CD4-positive, CD25-positive, alpha-beta regulatory T cell (primary cell): ENCODE data around the gene DTX3L. TPM values are rescaled to one million over a fixed set of nuclear protein-coding genes. Genes with fewer than 3 reads are reported as not detected.
"Not testable (repeated sequence)": the region's sequence is repeated elsewhere in the genome, so short reads cannot be mapped to it uniquely, and the experiment has no call there.

ENCODE experiments used
- ATAC-seq, 2 donors: fragments of 150-1000 bp; cut with Tn5 transposase; one replicate each; pipeline ENCODE4 v1.10.0; 2021; ENCODE audit warnings: low read depth in 2 of 2, moderate number of reproducible peaks in 2 of 2, moderate library complexity in 1 of 2
- DNase-seq, 3 donors: peaks; one replicate each; pipeline versions ENCODE4 v3.0.0 to v3.0.0-alpha.2; 2012 to 2022; ENCODE audit warnings: mixed read lengths in 1 of 3
- H3K27ac ChIP-seq: one replicate; pipeline ENCODE4 v1.7.0; 2013; ENCODE audit warnings: mild to moderate bottlenecking, low read length; ENCODE audit not compliant: insufficient read depth, poor library complexity, severe bottlenecking
- H3K27me3 ChIP-seq: one replicate; pipeline ENCODE4 v1.7.0; 2013; ENCODE audit warnings: low read length; ENCODE audit not compliant: control insufficient read depth, insufficient read depth
- H3K36me3 ChIP-seq: one replicate; pipeline ENCODE4 v1.7.0; 2013; ENCODE audit warnings: mild to moderate bottlenecking, low read length, moderate library complexity; ENCODE audit not compliant: control insufficient read depth, insufficient read depth
- H3K4me1 ChIP-seq: 2 replicates; pipeline ENCODE4 v1.7.0; 2013; ENCODE audit warnings: mild to moderate bottlenecking, low read length; ENCODE audit not compliant: insufficient read depth, control insufficient read depth, poor library complexity, severe bottlenecking
- H3K4me3 ChIP-seq: one replicate; pipeline ENCODE4 v1.7.0; 2013; ENCODE audit warnings: low read depth, mild to moderate bottlenecking, low read length, moderate library complexity
- H3K9me3 ChIP-seq, 2 experiments: 1 replicate in 1 of 2; 2 replicates in 1 of 2; pipeline ENCODE4 v1.7.0; 2013; ENCODE audit warnings: low read length in 2 of 2, mild to moderate bottlenecking in 1 of 2, moderate library complexity in 1 of 2; ENCODE audit not compliant: control insufficient read depth in 2 of 2
- H3K27ac Mint-ChIP-seq, 3 donors: one replicate each; pipeline ENCODE4 v1.8.0; 2020 to 2022; ENCODE audit warnings: mild to moderate bottlenecking in 3 of 3, mixed read lengths in 3 of 3, moderate library complexity in 2 of 3
- H3K27me3 Mint-ChIP-seq: one replicate; pipeline ENCODE4 v1.8.0; 2022; ENCODE audit warnings: mild to moderate bottlenecking, mixed read lengths
- H3K36me3 Mint-ChIP-seq: one replicate; pipeline ENCODE4 v1.8.0; 2020; ENCODE audit warnings: mixed read lengths
- H3K4me1 Mint-ChIP-seq, 4 donors: one replicate each; pipeline ENCODE4 v1.8.0; 2020 to 2022; ENCODE audit warnings: mixed read lengths in 4 of 4, mild to moderate bottlenecking in 1 of 4
- H3K4me3 Mint-ChIP-seq, 4 donors: one replicate each; pipeline ENCODE4 v1.8.0; 2020 to 2022; ENCODE audit warnings: mild to moderate bottlenecking in 4 of 4, mixed read lengths in 4 of 4, moderate library complexity in 3 of 4
- H3K9me3 Mint-ChIP-seq, 7 donors: one replicate each; pipeline ENCODE4 v1.8.0; 2020 to 2022; ENCODE audit warnings: mixed read lengths in 7 of 7, mild to moderate bottlenecking in 3 of 7, moderate library complexity in 2 of 7
- polyA plus RNA-seq, 4 donors: library from polyadenylated mRNA; unstranded; fragments of 300-500 nt; fragmentation: Illumina TruSeq; gene quantifications; one replicate each; pipeline ENCODE4 v1.2.3, GENCODE V29; 2021
- total RNA-seq: library from RNA; stranded (reverse); gene quantifications from one replicate; pipeline ENCODE4 v1.2.3, GENCODE V29; 2022

DTX3L gene
- total and polyA plus RNA-seq, 5 donors from 2014 or later, result 25.9 to 48.0 (median 29.7) TPM

- Mint-ChIP-seq H3K36me3 (peaks cover 27% of the 10 kb centered on the region), H3K4me1 (peaks cover 27 to 70% (median 59%) of the 10 kb centered on the region in 4 donors), H3K27me3 (no peaks in the 10 kb centered on the region), H3K4me3 (peak overlapping the region; percentile 89 to 99 (median 98)), H3K27ac (peak overlapping the region; percentile 91 to 99 (median 95)), H3K9me3 (no peaks in the 10 kb centered on the region)
- ATAC-seq (no peak), DNase-seq (peak in 1 of 3 donors; percentile 16)
- H3K36me3 ChIP-seq, result peaks cover 36% of the 10 kb centered on the region
- no peaks in the 10 kb centered on the region for H3K27me3 ChIP-seq
- H3K4me1 ChIP-seq, result peaks cover 51% of the 10 kb centered on the region
- no peaks in the 10 kb centered on the region for H3K9me3 ChIP-seq
- peak overlapping the region; percentile 97 for H3K4me3 ChIP-seq
- H3K27ac ChIP-seq, result peak overlapping the region; percentile 81
Observed at GRCh38 chr3:122562923-122563716, 1.0 kb upstream of the DTX3L start.

- ATAC-seq (no peak), DNase-seq (peak in 1 of 3 donors; percentile 41)
- Mint-ChIP-seq H3K36me3 (peaks cover 29% of the 10 kb centered on the region), H3K4me3 (peak overlapping the region; percentile 89 to 99 (median 98)), H3K27ac (peak overlapping the region; percentile 91 to 99 (median 95)), H3K4me1 (peaks cover 32 to 76% (median 64%) of the 10 kb centered on the region in 4 donors), H3K27me3 (no peaks in the 10 kb centered on the region), H3K9me3 (no peaks in the 10 kb centered on the region)
- Histone ChIP-seq H3K27ac (peak overlapping the region; percentile 81), H3K4me3 (peak overlapping the region; percentile 97), H3K9me3 (no peaks in the 10 kb centered on the region), H3K27me3 (no peaks in the 10 kb centered on the region), H3K36me3 (peaks cover 36% of the 10 kb centered on the region), H3K4me1 (peaks cover 51% of the 10 kb centered on the region)
Observed at GRCh38 chr3:122563717-122564025, 467 bp upstream of the DTX3L start.

- Mint-ChIP-seq H3K36me3 (peaks cover 45% of the 10 kb centered on the region), H3K4me1 (peaks cover 39 to 76% (median 59%) of the 10 kb centered on the region in 4 donors), H3K27ac (peak overlapping the region; percentile 55 to 95 (median 84)), H3K4me3 (peak overlapping the region in 3 of 4 donors; percentile 18 to 97 (median 61))
- ATAC-seq, H3K4me3 ChIP-seq, DNase-seq, H3K27me3 Mint-ChIP-seq, H3K9me3 ChIP-seq, H3K27me3 ChIP-seq, H3K9me3 Mint-ChIP-seq: not testable (repeated sequence)
- H3K4me1 ChIP-seq, result peaks cover 37% of the 10 kb centered on the region
- peak overlapping the region; percentile 42 for H3K27ac ChIP-seq
- H3K36me3 ChIP-seq, result peaks cover 58% of the 10 kb centered on the region
Observed at GRCh38 chr3:122568131-122568530, 4.0 kb downstream of the DTX3L start.

- peak overlapping the region; percentile 42 for H3K27ac ChIP-seq
- no peaks in the 10 kb centered on the region for H3K27me3 ChIP-seq
- H3K4me3 Mint-ChIP-seq, result peak overlapping the region in 3 of 4 donors; percentile 15 to 41 (median 18)
Observed at GRCh38 chr3:122568755-122569154, 4.6 kb downstream of the DTX3L start.

GRCh38 chr3:122572940-122573412, 8.8 kb downstream of the DTX3L start:
- Histone ChIP-seq H3K36me3 (peaks cover 42% of the 10 kb centered on the region), H3K27me3 (no peaks in the 10 kb centered on the region), H3K27ac (no peak overlapping the region), H3K9me3 (no peaks in the 10 kb centered on the region), H3K4me1 (peaks cover 25% of the 10 kb centered on the region), H3K4me3 (peak overlapping the region; percentile 21)
- Mint-ChIP-seq H3K36me3 (peaks cover 33% of the 10 kb centered on the region), H3K4me3 (peak overlapping the region in 2 of 4 donors; percentile 15 to 74), H3K9me3 (no peaks in the 10 kb centered on the region), H3K27ac (peak overlapping the region; percentile 76 to 90 (median 88)), H3K4me1 (peaks cover 30 to 67% (median 50%) of the 10 kb centered on the region in 4 donors), H3K27me3 (no peaks in the 10 kb centered on the region)
- peak in 1 of 3 donors; percentile 73 for DNase-seq
- peak; percentile 55 to 66 for ATAC-seq

More at GRCh38 chr3:122568755-122569154, 4.6 kb downstream of the DTX3L start:
- Histone ChIP-seq H3K36me3 (peaks cover 58% of the 10 kb centered on the region), H3K4me1 (peaks cover 32% of the 10 kb centered on the region), H3K4me3 (no peak overlapping the region), H3K9me3 (no peaks in the 10 kb centered on the region)
- Mint-ChIP-seq H3K27ac (peak overlapping the region; percentile 55 to 95 (median 84)), H3K9me3 (no peaks in the 10 kb centered on the region), H3K4me1 (peaks cover 37 to 77% (median 57%) of the 10 kb centered on the region in 4 donors), H3K27me3 (no peaks in the 10 kb centered on the region), H3K36me3 (peaks cover 42% of the 10 kb centered on the region)
- ATAC-seq (no peak), DNase-seq (no peak)

- H3K27ac ChIP-seq, result peak overlapping the region; percentile 74
- peak; percentile 28 to 36 for ATAC-seq
- peak overlapping the region; percentile 93 to 100 (median 99) for H3K4me3 Mint-ChIP-seq
Observed at GRCh38 chr3:122576174-122576940, 12.2 kb downstream of the DTX3L start.

GRCh38 chr3:122577409-122578031, 13.4 kb downstream of the DTX3L start, which contains the start of gene PARP15:
PARP15 (plus strand) TSS chr3:122577650; CDS start chr3:122577668, 18 bp downstream.
- Histone ChIP-seq H3K36me3 (peaks cover 13% of the 10 kb centered on the region), H3K9me3 (peaks cover 15 to 16% of the 10 kb centered on the region in 2 experiments), H3K4me1 (peaks cover 22% of the 10 kb centered on the region), H3K27ac (peak within 1 kb of the TSS; percentile 74), H3K4me3 (peak within 1 kb of the TSS; percentile 89), H3K27me3 (no peaks in the 10 kb centered on the region)
- peaks cover 17% of the 10 kb centered on the region for H3K36me3 Mint-ChIP-seq
- H3K4me1 Mint-ChIP-seq, result peaks cover 29 to 75% (median 51%) of the 10 kb centered on the region in 4 donors
- DNase-seq (peak; percentile 13 to 80 (median 51)), ATAC-seq (peak; percentile 57 to 66)
- H3K9me3 Mint-ChIP-seq, result peaks cover 3 to 14% (median 4%) of the 10 kb centered on the region in 7 donors
- H3K27me3 Mint-ChIP-seq, result peaks cover under 1% of the 10 kb centered on the region
- peak within 1 kb of the TSS; percentile 93 to 100 (median 99) for H3K4me3 Mint-ChIP-seq
- H3K27ac Mint-ChIP-seq, result peak within 1 kb of the TSS; percentile 98 to 100 (median 99)

More at GRCh38 chr3:122576174-122576940, 12.2 kb downstream of the DTX3L start:
- Mint-ChIP-seq H3K27me3 (no peaks in the 10 kb centered on the region), H3K36me3 (peaks cover 12% of the 10 kb centered on the region), H3K27ac (peak overlapping the region; percentile 81 to 99 (median 98)), H3K4me1 (peaks cover 25 to 72% (median 49%) of the 10 kb centered on the region in 4 donors), H3K9me3 (peaks cover 0 to 3% (median 1%) of the 10 kb centered on the region in 7 donors)
- Histone ChIP-seq H3K9me3 (peaks cover 3 to 4% of the 10 kb centered on the region in 2 experiments), H3K27me3 (no peaks in the 10 kb centered on the region), H3K36me3 (peaks cover 13% of the 10 kb centered on the region), H3K4me1 (peaks cover 22% of the 10 kb centered on the region), H3K4me3 (peak overlapping the region; percentile 89)
- DNase-seq, result peak in 1 of 3 donors; percentile 18
